Karpas-422 (cell line): Measurements from ENCODE around the gene ACTR1A. TPM values are rescaled to one million over a fixed set of nuclear protein-coding genes. Genes with fewer than 3 reads are reported as not detected.

Experiments used
- DNase-seq: peaks from one replicate; pipeline ENCODE4 v3.0.0-alpha.2; 2015
- H2AFZ ChIP-seq: fragments of 200-600 bp; sonication (generic); 2 replicates; pipeline ENCODE4 v1.6.1; 2014; ENCODE audit warnings: antibody characterized with exemption, low read length, mixed read lengths
- H3K27ac ChIP-seq: fragments of 200-600 bp; sonication (generic); 2 replicates; pipeline ENCODE4 v1.5.1; 2014; ENCODE audit warnings: mild to moderate bottlenecking, low read length, moderate library complexity
- H3K27me3 ChIP-seq: fragments of 200-600 bp; sonication (generic); 2 replicates; pipeline ENCODE4 v1.6.1; 2014; ENCODE audit warnings: low read length, mixed read lengths
- H3K36me3 ChIP-seq: fragments of 200-600 bp; sonication (generic); 2 replicates; pipeline ENCODE4 v1.6.1; 2014; ENCODE audit warnings: low read length, mixed read lengths; ENCODE audit not compliant: insufficient read depth
- H3K4me1 ChIP-seq: fragments of 200-600 bp; sonication (generic); 2 replicates; pipeline ENCODE4 v1.6.1; 2014; ENCODE audit warnings: mild to moderate bottlenecking, low read length, mixed read lengths
- H3K4me2 ChIP-seq: fragments of 200-600 bp; sonication (generic); 2 replicates; pipeline ENCODE4 v1.6.1; 2014; ENCODE audit warnings: low read length, low read depth, mild to moderate bottlenecking; ENCODE audit not compliant: poor library complexity, severe bottlenecking
- H3K4me3 ChIP-seq: fragments of 200-600 bp; sonication (generic); 2 replicates; pipeline ENCODE4 v1.5.1; 2014; ENCODE audit warnings: mild to moderate bottlenecking, antibody characterized with exemption, low read length, mixed read lengths
- H3K79me2 ChIP-seq: fragments of 200-600 bp; sonication (generic); 2 replicates; pipeline ENCODE4 v1.6.1; 2014; ENCODE audit warnings: mild to moderate bottlenecking, low read length, mixed read lengths
- H3K9ac ChIP-seq: fragments of 200-600 bp; sonication (generic); 2 replicates; pipeline ENCODE4 v1.6.0; 2014; ENCODE audit warnings: low read length
- H3K9me2 ChIP-seq: fragments of 200-600 bp; sonication (generic), shearing (Covaris generic); replicated peaks from 2 replicates; pipeline ENCODE4 v1.6.0; 2014; ENCODE audit warnings: mild to moderate bottlenecking, low read length, moderate library complexity; ENCODE audit not compliant: insufficient read depth
- H3K9me3 ChIP-seq: fragments of 300-700, 200-600 bp; sonication (generic); 2 replicates; pipeline ENCODE4 v1.6.1; 2014; ENCODE audit warnings: low read length, mixed read lengths
- H4K20me1 ChIP-seq: fragments of 200-600 bp; sonication (generic); 2 replicates; pipeline ENCODE4 v1.6.1; 2014; ENCODE audit warnings: mild to moderate bottlenecking, antibody characterized with exemption, low read length, low read depth; ENCODE audit not compliant: insufficient read depth
- small RNA-seq: library from RNA; depleted of rRNA; stranded (forward); fragments of <200 nt; gene quantifications from one replicate; pipeline ENCODE3, GENCODE V24; 2014
- total RNA-seq: library from RNA; depleted of rRNA; stranded (reverse); fragments of >200 nt; shearing (Covaris generic); gene quantifications from 2 replicates; pipeline ENCODE4 v1.2.3, GENCODE V29; 2014; ENCODE audit warnings: low replicate concordance; rRNA removed

Gene ACTR1A
- total RNA-seq, 1 experiment from 2014 or later: 83.7 TPM

DNA sequence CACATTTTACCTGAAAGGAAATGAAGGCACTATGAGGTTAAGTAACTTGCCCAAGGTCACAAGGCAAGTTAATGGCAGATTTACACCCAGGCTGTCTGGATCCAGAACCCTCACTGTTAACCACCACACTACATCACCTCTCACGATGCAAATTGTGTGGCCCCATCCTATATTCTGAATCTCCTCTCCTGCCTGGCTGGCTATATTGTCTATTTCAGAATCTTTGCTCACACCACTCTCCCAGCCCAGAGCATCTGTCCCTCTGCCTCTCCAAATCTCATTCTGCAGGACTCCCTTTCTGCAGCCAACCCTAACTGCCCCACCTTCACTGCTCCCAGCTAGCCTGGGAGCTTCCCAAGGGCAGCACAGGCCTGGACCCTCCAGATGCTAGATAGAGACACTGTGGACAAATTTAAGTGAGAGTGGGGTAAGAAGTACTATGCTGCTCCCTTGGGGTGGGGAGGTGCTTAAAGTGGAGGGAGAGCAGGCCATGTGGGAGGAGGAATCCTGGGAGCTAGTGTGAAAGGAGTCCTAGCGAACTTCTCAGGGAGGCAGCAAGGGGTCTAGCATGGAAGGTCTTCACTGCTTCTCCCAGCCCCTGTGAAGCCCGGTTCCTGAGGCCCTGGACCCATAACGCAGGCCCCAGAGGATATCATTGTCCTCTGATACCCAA lies 70.9 kb downstream of the ACTR1A start:
- Histone ChIP-seq H3K27me3 (no peaks in the 10 kb centered on the region), H3K9ac (peak overlapping the region; percentile 98), H3K79me2 (peaks cover 15% of the 10 kb centered on the region), H2AFZ (no peak overlapping the region; the same call in 1 of the 2 replicates), H3K4me2 (peak overlapping the region; percentile 96), H3K36me3 (no peaks in the 10 kb centered on the region), H3K27ac (peak overlapping the region; percentile 70), H3K4me3 (peak overlapping the region; percentile 94), H3K9me2 (no peaks in the 10 kb centered on the region), H4K20me1 (no peaks in the 10 kb centered on the region), H3K9me3 (no peaks in the 10 kb centered on the region), H3K4me1 (peaks cover 5% of the 10 kb centered on the region)
- peak; percentile 58 for DNase-seq

DNA sequence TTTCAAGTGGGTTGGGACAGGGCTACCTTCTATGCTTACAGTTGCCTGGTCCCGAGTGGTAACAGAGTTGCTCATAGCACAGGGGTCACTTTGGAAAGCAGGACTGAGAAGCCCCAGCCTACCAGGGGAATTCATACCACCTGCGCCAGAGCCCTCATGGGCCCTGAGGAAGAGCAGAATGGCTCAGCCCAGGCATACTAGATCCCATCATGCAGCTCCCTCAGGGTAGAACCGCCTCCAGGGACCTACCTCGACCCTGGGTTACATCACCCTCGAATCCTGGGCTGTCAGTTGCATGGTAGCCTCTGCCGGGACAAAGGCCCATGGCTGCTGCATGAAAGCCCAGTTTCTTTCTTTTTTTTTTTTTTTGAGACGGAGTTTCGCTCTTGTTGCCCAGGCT lies 73.0 kb downstream of the ACTR1A start:
- peaks cover 5% of the 10 kb centered on the region for H3K4me1 ChIP-seq
- no peak overlapping the region for H3K4me3 ChIP-seq
- no peak overlapping the region for H3K27ac ChIP-seq
- H3K9ac ChIP-seq: no peak overlapping the region
- no peaks in the 10 kb centered on the region for H3K9me3 ChIP-seq
- H3K9me2 ChIP-seq: no peaks in the 10 kb centered on the region
- no peaks in the 10 kb centered on the region for H4K20me1 ChIP-seq
- no peaks in the 10 kb centered on the region for H3K36me3 ChIP-seq
- H3K27me3 ChIP-seq: no peaks in the 10 kb centered on the region
- peaks cover 15% of the 10 kb centered on the region for H3K79me2 ChIP-seq
- no peak overlapping the region for H3K4me2 ChIP-seq
- H2AFZ ChIP-seq: no peak overlapping the region
- DNase-seq: no peak

Small RNA genes within 50 kb of the gene (small RNA-seq; reads per million reads assigned to genes)
- 139 reads per million, percentile 99 among the genes with 10 or more reads in this experiment for gene MIR146B

Other genes with a start within 250 kb of the ACTR1A start
- gene NFKB2, start 107.0 kb downstream of the ACTR1A start, total RNA-seq: 3.1 and 7.4 TPM in 2 replicates
- gene PSD, start 83.9 kb downstream of the ACTR1A start, total RNA-seq: 0.19 and 0.61 TPM in 2 replicates
- 2.4 and 3.6 TPM in 2 replicates for gene FBXL15, start 81.9 kb downstream of the ACTR1A start, total RNA-seq
- 27.1 and 34.1 TPM in 2 replicates for gene CUEDC2, start 70.1 kb downstream of the ACTR1A start, total RNA-seq
- gene C10orf95, start 51.2 kb downstream of the ACTR1A start, total RNA-seq: 0.78 TPM in 1 of 2 replicates, not detected in the other
- gene SUFU, start 1.3 kb upstream of the ACTR1A start, total RNA-seq: 5.9 and 9.2 TPM in 2 replicates
- gene TRIM8, start 141.8 kb upstream of the ACTR1A start, total RNA-seq: 94.4 and 111 TPM in 2 replicates
- 4.6 and 6.6 TPM in 2 replicates for gene ARL3, start 211.7 kb upstream of the ACTR1A start, total RNA-seq
- 10.2 and 25.8 TPM in 2 replicates for gene SFXN2, start 211.9 kb upstream of the ACTR1A start, total RNA-seq
- 34.8 and 43.0 TPM in 2 replicates for gene WBP1L, start 241.2 kb upstream of the ACTR1A start, total RNA-seq